Neuron (in vitro differentiated cells): ENCODE data around the gene SUFU.

ENCODE experiments used
- H2AFZ ChIP-seq: one replicate; pipeline ENCODE4 v1.6.1; 2013; ENCODE audit warnings: low read depth, mild to moderate bottlenecking, inconsistent platforms, low read length, moderate library complexity
- H3K27me3 ChIP-seq: one replicate; pipeline ENCODE4 v1.6.1; 2013; ENCODE audit warnings: low read length; ENCODE audit not compliant: insufficient read depth
- H3K36me3 ChIP-seq: one replicate; pipeline ENCODE4 v1.6.1; 2013; ENCODE audit warnings: low read length; ENCODE audit not compliant: insufficient read depth
- H3K4me1 ChIP-seq: one replicate; pipeline ENCODE4 v1.6.1; 2013; ENCODE audit warnings: low read length; ENCODE audit not compliant: insufficient read depth
- H3K4me3 ChIP-seq: 2 replicates; pipeline ENCODE4 v1.5.1; 2013; ENCODE audit warnings: mild to moderate bottlenecking, low read length, moderate library complexity
- H3K9me3 ChIP-seq: one replicate; pipeline ENCODE4 v1.6.1; 2013; ENCODE audit warnings: low read length

Gene SUFU

DNA sequence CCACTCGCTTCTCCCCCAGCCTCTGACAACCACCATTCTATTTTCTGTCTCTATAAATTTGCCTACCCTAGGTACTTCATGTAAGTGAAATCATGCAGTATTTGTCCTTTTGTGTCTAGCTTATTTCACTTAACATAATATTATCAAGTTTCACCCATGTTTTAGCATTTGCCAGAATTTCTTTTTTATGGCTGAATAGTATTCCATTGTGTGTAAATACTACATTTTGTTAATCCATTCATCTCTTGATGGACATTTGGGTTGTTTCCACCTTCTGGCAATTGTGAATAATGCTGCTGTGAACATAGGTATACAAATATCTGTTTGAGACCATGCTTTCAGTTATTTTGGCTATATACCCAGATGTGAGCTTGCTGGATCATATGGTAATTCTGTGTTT lies 83.1 kb downstream of the SUFU start:
- no peak overlapping the region for H3K4me3 ChIP-seq
- H3K27me3 ChIP-seq, result no peaks in the 10 kb centered on the region
- H2AFZ ChIP-seq, result no peak overlapping the region
- H3K4me1 ChIP-seq, result peaks cover 19% of the 10 kb centered on the region
- no peaks in the 10 kb centered on the region for H3K36me3 ChIP-seq
- no peaks in the 10 kb centered on the region for H3K9me3 ChIP-seq

DNA sequence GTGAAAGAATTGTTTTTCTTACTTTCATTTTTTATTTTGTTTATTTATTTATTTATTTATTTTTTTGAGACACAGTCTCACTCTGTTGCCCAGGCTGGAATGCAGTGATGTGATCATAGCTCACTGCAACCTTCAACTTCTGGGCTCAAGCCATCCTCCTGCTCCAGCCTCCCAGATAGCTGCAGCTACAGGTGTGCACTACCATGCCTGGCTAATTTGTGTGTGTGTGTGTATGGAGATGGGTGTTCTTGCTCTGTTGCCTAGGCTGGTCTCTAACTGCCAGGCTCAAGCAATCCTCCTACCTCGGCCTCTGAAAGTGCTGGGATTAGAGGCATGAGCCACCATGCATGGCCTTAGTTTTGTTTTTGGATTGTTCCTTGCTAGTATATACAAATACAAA lies 85.1 kb downstream of the SUFU start:
- peaks cover 2% of the 10 kb centered on the region for H3K4me1 ChIP-seq
- H3K27me3 ChIP-seq, result no peaks in the 10 kb centered on the region
- no peak overlapping the region for H2AFZ ChIP-seq
- no peaks in the 10 kb centered on the region for H3K9me3 ChIP-seq
- H3K4me3 ChIP-seq, result no peak overlapping the region
- H3K36me3 ChIP-seq, result peaks cover 4% of the 10 kb centered on the region

DNA sequence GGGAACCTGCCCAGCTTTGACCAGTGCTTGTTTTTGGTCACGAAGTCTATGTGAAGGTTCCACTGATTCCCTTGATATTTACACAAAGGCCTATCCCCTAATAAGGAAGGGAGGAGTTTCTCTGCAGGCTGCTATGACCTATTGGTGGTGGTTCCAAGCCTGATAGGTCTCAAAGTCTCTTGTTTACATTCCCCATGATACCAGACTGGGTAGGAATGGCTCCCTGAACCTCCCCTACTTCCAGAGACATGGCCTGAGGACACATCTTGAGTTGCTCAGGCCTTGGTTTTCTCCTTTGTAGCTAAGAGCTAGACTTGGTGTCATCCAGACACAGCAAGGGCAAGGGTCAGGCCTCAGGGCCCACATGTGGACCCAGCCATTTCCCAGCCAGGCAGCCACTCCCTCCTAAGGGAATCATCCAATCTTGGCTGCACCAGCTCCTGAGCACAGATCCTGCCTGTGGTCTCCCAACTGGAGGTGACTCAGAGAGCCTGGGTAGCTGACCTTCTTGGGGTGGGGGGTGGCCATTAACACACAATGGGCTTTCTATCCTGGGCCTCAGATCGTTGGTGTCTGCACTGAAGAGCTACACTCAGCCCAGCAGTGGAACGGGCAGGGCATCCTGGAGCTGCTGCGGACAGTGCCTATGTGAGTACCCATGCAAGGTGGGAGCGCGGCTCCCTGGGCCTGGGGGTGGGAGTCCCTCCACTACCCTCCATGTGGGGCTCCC lies 89.5 kb downstream of the SUFU start:
- Histone ChIP-seq H3K4me3 (no peak overlapping the region), H3K4me1 (no peaks in the 10 kb centered on the region), H3K27me3 (no peaks in the 10 kb centered on the region), H3K9me3 (no peaks in the 10 kb centered on the region), H3K36me3 (peaks cover 19% of the 10 kb centered on the region), H2AFZ (no peak overlapping the region)

DNA sequence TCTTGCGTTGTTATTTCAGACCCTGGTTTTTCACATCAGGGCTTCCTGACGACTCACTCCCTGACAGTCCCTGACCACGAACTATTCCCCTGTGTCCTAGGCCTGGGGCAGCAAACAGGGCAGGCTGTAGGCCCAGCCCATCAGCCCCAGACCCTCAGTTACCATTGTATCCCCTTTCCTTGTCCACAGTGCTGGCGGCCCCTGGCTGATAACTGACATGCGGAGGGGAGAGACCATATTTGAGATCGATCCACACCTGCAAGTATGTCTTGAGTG lies 90.0 kb downstream of the SUFU start:
- H3K27me3 ChIP-seq, result no peaks in the 10 kb centered on the region
- no peaks in the 10 kb centered on the region for H3K4me1 ChIP-seq
- peaks cover 19% of the 10 kb centered on the region for H3K36me3 ChIP-seq

DNA sequence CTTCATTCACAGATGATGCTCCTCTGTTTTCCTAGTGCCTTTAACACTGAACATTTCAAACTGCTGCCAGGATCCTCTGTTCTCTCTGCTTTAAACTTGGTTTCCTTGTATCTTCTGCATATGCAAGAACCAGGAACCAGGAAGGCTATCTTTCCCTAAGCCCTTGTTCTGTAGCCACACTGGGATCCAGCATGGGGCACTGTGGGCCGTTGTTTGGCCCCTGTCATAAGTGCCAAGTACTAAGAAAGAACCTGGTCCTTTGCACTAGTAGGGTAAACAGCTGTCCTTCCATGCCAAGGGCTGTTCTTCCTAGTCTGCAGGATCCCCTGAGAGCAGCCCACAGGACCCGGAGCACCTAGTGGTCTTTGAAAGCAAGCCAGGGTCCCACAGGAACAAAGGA lies 91.5 kb downstream of the SUFU start:
- Histone ChIP-seq H2AFZ (no peak overlapping the region), H3K4me1 (no peaks in the 10 kb centered on the region), H3K9me3 (no peaks in the 10 kb centered on the region), H3K27me3 (no peaks in the 10 kb centered on the region), H3K36me3 (peaks cover 29% of the 10 kb centered on the region), H3K4me3 (no peak overlapping the region)

More for the DNA sequence above, 90.0 kb downstream of the SUFU start:
- Histone ChIP-seq H2AFZ (no peak overlapping the region), H3K4me3 (no peak overlapping the region), H3K9me3 (no peaks in the 10 kb centered on the region)

DNA sequence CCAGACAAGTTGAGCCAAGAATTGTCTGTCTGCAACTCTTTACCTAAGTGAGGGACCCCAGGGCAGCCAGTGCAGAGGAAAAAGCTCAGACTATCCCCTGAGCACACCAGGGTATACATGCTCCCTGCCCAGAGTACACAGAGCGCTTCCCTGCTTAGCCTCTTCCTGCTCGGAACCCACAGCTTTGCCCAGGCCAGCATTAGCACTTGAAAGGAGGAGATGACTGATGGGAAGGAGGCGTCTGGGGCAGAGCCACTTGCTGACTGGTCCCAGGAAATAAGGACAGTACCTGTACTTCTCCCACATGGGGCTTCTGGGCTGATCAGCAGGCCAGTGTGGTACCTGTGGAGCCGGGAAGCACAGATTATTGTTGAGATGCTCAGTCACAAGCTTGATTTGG lies 92.1 kb downstream of the SUFU start:
- H3K36me3 ChIP-seq, result peaks cover 31% of the 10 kb centered on the region
- H2AFZ ChIP-seq, result no peak overlapping the region
- H3K27me3 ChIP-seq, result no peaks in the 10 kb centered on the region
- no peaks in the 10 kb centered on the region for H3K9me3 ChIP-seq
- no peak overlapping the region for H3K4me3 ChIP-seq
- no peaks in the 10 kb centered on the region for H3K4me1 ChIP-seq

DNA sequence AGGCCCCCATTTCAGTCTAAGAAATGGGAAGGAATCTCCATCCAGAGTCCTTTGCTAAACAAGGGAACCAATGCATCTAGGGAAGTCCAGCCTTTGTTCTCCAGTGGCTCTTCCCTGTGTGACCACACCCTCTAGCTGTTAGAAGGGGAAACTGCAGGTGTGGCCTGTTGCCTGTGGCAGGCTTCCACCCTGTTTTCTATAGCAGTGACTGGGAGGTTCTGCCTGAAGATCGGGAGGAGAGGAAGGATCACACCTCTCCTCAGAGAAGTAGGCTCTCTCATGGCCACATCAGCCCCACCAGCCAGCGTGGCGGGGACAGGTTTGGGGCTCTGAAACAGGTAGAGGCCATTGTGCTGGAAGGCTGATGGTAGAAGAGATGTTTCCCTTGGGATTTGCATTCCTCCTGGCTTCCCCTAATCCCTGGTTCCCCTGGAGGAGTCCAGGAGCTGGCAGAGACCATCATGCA lies 92.8 kb downstream of the SUFU start:
- no peak overlapping the region for H3K4me3 ChIP-seq
- no peaks in the 10 kb centered on the region for H3K9me3 ChIP-seq
- H2AFZ ChIP-seq, result no peak overlapping the region
- no peaks in the 10 kb centered on the region for H3K4me1 ChIP-seq
- H3K36me3 ChIP-seq, result peaks cover 38% of the 10 kb centered on the region
- H3K27me3 ChIP-seq, result no peaks in the 10 kb centered on the region

DNA sequence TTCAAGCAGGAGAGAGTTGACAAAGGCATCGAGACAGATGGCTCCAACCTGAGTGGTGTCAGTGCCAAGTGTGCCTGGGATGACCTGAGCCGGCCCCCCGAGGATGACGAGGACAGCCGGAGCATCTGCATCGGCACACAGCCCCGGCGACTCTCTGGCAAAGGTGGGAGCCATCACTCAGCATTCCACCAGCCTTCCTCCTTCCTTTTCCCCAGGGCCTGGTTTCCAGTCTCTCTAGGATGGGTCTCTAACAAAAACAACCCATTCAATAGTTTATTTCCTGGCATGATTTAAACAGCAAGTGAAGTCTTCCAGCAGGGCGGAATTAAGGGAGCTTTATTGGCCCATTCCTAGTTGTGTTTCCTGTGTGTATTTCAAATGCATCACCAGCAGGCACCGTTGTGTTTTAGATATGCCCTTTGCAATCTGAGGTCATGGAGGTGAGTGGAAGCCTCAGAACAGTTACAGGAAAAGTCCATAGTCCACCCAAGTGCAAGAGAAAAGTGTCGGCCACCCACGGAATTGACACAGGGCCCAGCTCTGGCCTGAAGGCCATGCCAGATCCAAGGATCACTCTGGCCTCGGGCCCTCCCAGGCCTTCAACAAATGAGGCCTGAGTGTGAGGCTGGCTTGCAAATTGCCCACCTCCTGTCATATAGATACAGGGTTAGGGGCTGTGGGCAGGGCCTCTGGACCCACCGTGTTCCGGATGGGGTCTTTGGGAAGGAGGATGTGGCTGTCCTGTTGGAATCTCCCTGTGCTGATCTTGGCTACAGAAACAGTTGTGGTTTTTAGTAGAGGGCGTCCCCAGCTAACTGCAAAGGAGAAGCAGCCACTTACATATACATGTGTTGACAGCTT lies 93.6 kb downstream of the SUFU start:
- no peaks in the 10 kb centered on the region for H3K27me3 ChIP-seq
- peaks cover 40% of the 10 kb centered on the region for H3K36me3 ChIP-seq
- no peaks in the 10 kb centered on the region for H3K9me3 ChIP-seq
- H3K4me3 ChIP-seq, result no peak overlapping the region
- no peaks in the 10 kb centered on the region for H3K4me1 ChIP-seq
- no peak overlapping the region for H2AFZ ChIP-seq

DNA sequence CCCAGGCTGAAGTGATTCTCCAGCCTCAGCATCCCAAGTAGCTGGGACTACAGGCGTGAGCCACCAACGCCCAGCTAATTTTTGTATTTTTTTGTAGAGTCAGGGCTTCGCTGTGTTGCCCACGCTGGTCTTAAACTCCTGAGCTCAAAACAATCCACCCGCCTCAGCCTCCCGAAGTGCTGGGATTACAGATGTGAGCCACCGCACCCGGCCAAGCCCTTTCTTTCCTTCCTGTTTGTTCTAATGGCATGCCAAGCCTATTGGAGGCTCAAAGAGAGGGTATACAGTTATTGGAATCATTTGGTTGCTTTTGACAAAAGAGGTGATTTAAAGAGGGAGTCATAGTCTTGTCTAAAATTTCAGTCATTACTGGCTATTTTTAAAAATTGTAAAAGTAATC lies 94.5 kb downstream of the SUFU start:
- H3K36me3 ChIP-seq, result peaks cover 46% of the 10 kb centered on the region
- no peak overlapping the region for H3K4me3 ChIP-seq

DNA sequence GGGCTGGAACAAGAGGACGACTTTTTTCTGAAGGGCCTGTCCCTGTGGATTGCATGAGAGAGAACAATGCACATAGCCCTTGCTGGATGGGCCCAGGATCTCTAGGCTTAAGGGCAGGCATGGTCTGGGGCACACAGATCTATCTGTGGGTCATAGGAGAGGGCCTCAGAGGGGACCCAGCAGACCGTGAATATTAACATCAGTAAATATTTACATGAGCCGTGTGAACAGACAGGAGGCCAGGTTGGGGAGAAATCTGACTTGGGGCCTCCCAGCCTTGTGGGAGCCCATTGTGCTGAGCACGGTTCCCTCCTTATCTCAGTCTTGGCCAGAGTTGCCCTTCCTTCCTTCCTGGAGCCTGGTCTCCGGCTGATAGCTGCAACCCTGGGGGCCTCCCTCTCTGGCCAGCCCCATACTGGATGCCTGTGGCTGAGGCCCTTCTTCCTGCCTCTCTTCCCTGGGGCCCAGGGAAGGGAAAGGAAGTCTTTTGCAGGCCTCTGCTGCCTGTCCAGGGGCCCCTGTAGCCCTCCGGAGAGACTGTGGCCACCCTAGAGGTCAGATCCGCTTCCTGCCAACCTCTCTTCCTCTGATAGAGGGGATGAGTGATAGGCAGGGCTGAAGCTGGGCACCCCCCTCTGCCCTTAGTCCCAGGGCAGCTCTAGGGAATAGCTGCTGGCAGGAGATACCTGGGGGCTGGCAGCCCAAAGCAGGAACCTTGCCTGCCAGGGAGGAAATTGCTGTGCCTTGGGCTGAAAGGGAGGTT lies 96.0 kb downstream of the SUFU start:
- Histone ChIP-seq H3K9me3 (no peaks in the 10 kb centered on the region), H3K4me3 (no peak overlapping the region), H3K4me1 (no peaks in the 10 kb centered on the region), H3K27me3 (no peaks in the 10 kb centered on the region), H3K36me3 (peaks cover 50% of the 10 kb centered on the region), H2AFZ (no peak overlapping the region)

More for the DNA sequence above, 94.5 kb downstream of the SUFU start:
- Histone ChIP-seq H3K4me1 (no peaks in the 10 kb centered on the region), H3K9me3 (no peaks in the 10 kb centered on the region), H3K27me3 (no peaks in the 10 kb centered on the region), H2AFZ (no peak overlapping the region)

DNA sequence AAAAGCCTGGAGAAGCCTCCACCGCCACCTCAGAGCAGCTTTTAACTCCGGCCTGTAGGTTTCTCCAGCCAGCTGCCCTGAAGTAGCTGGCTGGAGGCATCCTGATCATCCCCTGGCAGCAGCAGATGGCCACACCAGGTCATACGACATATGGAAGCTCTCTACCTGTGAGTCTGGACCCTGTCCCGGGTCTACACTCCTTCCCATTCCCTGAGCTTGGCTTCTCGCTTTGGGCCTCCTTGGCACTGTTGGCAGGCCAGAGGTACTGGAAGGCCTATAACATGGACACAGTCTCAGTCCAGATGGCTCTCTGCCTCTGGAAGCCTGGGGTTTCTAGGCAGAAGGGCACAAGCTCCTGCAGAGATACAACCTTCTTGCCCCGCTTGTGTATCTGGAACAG lies 97.0 kb downstream of the SUFU start:
- Histone ChIP-seq H3K27me3 (no peaks in the 10 kb centered on the region), H3K4me3 (no peak overlapping the region), H3K36me3 (peaks cover 51% of the 10 kb centered on the region), H2AFZ (no peak overlapping the region), H3K4me1 (no peaks in the 10 kb centered on the region), H3K9me3 (no peaks in the 10 kb centered on the region)

DNA sequence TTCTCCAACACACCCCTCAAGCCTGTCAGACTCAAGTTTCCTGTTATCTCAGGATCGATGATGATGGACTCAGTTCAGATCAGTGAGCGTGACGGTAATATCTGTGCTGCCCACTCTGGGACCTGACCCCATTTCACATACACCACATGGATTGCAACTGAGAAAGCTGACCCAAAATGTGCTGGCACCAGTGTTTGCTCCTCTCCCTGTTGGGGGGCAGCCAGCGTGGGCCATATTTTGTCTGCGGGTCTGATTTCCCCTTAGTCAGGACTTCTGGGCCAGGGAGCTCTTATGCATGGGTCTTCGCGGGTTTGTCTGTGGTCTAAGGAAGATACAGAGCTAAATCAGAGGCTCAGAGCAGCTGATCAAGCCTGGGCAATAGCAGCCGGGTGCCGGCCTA lies 97.9 kb downstream of the SUFU start:
- Histone ChIP-seq H2AFZ (no peak overlapping the region), H3K4me3 (no peak overlapping the region), H3K9me3 (no peaks in the 10 kb centered on the region), H3K4me1 (no peaks in the 10 kb centered on the region), H3K27me3 (no peaks in the 10 kb centered on the region), H3K36me3 (peaks cover 58% of the 10 kb centered on the region)
